Measurements from ENCODE around the gene TPK1.
"Not testable (repeated sequence)": the region's sequence is repeated elsewhere in the genome, so short reads cannot be mapped to it uniquely, and the experiment has no call there.

Gene TPK1

DNA sequence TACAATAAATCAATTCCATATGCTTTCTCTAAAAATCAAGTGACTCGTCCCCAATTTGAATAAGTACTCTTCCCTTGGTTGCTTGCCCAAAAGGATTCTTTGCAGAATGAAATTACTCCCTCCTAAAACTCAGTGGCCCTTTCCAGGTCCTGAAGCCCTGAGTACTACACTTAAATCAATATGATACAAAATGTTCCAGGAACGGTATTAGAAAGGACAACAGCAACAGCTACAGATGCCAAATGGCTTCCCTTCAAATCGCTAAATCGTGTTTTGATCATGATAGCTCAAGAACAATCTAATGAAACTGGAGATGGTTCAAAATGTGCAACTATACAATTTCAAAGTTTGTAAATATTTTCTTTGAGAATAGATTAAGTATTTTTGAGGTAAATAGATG is 59.4 kb downstream of the TPK1 start:
- DNase-seq, result no peak

DNA sequence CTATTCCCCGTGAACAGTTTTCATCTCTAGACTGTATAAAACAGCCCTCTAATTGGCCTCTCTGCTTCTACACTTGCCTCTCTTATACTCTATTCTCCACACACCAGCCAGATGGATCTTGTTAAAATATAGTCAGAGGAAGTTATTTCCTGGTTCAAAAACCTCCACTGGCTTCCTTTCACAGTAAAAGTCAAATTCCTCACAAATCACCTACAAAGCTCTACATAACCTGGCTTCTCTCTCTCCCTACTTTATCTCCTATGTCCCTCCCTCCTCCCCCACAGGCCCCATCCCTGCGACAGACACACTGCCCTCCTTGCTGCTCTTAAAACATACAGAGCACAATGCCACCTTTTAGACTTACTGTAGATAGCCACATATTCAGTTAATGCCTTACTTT is 60.1 kb downstream of the TPK1 start:
- no peak for DNase-seq

DNA sequence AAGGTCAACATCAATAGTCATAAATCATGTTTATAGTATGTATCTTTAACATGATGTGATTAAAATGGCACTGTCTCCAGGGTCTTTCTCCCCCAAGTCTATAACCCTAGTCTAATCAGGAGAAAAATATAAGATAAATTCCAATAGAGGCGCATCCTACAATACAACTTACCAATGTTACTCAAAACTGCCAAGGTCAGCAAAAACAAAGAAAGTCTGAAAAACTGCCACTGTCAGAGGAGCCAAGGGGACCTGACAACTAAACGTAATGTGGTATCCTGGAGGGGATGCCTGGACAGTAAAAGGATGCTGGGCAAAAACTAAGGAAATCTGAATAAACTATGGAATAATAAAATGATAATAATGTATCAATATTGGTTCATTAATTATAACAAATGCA is 63.9 kb downstream of the TPK1 start:
- no peak for DNase-seq

DNA sequence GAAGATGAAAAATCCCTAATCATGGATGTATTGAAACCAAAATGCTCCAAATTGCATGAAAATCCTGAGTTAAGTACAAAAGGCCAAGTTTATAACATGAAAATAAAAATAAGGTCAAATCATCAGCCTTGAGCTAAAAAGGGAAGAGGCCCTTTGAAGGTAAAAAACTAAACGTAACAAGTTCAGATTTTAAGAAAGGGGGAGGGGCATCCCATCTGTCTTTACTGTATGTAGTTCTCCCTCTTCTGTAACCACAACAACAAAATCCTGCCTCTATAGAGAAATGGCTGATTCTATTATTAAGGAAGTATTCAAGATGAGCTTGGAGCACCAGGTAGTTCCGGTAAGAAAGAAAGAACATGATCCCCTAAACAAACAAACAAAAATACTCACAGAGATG is 64.7 kb downstream of the TPK1 start:
- no peak for DNase-seq

DNA sequence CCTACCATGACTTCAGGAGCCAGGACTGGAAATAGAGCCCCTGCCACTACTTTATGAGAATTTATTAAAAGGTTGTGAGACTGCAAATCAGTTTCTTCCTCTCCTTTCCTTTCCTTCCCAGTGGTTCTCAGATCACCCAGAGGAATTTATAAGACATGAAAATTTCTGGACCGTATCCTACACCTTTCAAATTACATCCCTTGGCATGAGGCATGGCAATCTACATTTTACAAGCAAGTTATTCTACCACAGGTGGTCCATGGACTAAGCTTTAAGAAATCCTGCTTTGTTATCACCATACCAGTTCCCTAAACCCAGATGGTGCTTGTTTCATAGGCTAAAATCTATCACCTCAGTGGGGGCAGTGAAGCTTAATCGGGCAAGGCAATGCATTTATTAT is 66.5 kb downstream of the TPK1 start:
- DNase-seq, result no peak

DNA sequence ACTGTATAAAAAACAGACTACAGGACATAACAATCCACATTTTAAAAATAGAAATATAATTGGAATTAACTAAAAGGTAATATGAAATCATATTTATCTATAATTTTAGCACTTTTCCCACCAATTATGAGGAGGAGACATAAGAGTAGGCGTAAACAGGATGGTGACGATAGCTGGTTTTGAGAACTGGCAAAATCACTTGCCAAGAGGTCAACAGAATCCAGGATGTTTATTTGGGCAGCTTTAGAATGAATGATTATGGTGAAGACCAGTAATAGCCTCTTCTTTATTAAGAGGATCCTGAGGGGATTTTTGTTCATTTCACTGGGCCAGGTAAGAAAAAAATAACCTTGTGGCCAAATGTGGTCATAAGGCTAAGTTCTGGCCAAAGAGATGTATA is 67.2 kb downstream of the TPK1 start:
- no peak for DNase-seq

DNA sequence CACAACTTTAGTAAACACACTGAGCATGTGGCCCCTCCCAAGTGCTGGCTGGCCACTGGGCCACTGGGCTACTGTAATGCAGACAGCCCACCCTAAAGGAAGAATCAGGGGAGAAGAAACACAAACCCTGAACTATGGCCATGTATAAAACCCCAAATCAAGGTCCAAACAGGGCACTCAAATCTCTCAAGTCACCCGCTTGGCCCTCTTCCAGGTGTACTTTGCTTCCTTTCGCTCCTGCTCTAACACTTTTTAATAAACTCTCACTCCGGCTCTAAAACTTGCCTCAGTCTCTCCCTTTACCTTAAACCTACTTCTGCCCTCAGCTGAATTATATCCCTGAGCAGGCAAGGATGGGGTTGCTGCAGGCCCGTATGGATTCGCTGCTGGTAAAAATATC is 72.6 kb downstream of the TPK1 start:
- no peak for DNase-seq

DNA sequence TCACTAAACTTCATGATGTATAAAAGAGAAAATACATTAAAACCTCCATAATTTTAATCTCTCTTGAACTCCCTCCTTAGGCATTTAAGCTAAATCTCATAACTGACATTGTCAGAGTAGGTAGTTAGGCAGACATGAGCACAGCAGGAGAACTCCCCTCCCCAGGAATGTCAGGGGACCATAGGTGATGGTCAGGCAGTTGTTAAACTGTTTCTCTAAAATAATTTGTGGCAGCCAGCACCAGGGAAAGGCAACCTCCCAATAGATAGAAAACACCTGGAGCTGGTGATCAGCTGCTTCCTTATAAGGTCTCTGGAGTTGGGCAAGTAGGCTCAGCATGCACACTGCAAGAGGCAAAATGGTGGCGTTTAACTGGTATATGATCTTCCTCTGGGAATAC is 73.0 kb downstream of the TPK1 start:
- DNase-seq, result no peak

DNA sequence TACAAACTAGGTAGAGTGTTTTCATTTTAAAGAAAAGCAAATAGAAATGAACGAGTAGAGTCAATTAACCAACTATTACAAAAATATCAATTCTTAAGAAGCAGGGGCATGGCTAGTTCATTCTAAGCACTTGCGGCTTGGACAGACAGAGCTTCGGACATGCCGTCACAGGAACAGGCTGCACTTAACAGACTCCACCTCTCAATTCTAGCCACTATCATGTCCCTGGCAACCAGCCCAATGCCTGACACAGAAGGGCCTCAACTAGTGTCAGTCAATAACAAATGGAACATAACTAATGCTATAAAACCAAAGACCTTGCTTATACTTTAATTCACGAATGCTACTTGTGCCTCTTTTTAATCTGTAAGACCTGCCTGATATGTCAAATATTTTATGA is 74.4 kb downstream of the TPK1 start:
- DNase-seq, result no peak

DNA sequence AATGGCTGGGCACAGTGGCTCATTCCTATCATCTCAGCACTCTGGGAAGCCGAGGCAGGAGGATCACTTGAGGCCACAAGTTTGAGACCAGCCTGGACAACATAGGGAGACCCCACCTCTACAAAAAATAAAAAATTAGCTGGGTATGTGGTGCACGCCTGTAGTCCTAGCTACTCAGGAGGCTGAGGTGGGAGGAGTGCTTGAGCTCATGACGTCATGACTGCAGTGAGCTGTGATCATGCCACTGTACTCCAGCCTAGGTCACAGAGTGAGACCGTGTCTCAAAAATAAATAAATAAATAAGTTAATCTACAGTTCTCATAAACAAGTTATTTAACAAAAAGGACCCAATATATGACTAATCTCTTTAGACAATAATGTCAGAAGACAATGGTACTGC is 76.2 kb downstream of the TPK1 start:
- DNase-seq, result no peak

DNA sequence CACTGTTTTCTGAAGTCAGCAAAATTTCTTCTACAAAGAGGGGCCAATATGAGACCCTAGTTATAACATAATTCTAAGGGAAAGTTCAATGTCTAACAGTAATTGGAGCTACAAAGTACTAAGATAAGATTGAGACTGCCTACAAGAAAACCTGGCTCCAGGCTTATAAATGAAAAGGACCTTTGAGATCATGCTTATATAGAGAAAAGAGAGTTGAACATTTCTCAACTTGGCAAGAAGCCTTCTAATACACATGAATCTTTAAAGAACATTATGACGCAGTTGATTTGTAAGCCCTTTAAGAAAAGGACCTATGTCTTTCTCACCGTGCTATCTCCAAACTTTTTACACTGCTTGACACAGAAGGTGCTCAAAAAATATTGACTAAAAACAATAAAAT is 87.9 kb downstream of the TPK1 start:
- DNase-seq, result no peak

DNA sequence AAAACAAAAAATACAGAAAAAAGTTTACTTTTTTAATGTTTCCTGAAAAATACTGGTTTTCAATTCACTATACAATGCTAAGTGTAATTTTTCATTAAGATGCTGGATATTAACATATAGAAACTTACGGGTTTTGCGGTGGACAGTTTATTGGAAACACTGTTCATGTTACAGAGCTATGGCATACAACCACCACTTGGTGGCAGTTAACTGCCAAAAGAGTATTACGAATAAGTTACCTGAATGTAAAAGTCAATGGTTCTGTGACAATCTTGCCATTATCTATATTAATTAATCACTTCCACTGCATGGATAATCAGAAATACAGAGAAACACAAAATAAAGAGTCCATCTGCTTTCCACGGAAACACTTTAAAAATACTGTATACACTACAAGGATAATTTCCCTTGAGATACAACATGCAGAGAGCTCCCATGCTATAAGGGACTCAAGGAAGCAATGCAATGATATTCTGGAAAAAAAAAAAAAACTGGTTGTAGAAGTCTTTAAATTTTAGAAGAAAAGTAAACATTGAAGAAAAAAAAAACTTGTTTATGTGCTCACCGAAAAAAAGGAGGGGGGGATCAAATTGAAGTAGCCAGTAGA is 97.0 kb downstream of the TPK1 start:
- no peak for DNase-seq

DNA sequence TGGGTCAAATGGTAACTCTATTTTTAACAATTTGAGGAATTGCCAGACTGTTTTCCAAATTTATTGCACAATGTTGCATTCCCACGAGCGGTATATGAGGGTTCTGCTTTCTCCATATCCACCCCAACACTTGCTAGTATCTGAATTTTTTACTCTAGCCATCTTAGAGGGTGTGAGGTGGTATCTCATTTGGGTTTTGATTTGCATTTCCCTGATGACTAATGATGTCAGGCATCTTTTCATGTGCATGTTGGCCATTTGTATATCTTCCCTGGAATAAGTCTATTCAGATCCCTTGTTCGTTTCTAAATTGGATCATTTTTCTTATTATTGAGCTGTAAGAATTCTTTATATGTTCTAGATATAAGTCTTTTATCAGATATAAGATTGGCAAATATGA is 97.7 kb downstream of the TPK1 start:
- no peak for DNase-seq

DNA sequence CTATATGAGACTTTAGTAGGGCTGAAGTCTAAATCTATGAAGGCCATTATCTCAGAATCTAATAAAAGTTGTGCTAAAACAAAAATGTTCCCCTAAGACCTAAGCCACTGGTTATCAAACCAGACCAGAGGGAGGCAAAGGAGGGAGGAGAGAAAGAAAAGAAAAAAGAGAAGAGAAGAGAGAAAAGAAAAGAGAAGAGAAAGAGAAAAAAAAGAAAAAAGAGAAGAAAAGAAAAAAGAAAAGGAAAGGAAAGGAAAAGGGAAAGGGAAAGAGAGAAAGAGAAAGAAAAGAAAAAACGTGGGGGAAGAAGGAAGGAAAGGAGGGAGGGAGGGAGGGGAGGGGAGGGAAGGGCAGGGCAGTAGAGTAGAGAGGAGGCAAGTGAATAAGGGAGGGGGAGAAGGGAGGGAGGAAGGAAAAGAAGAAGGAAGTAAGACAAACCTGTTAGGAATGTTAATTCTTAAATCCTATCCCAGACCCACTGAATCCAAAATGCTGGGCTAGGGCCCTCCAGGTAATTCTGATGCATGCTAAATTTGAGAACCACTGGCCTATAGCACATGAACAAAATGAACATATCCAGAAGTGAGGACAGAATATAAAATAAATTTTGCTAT is 98.9 kb downstream of the TPK1 start:
- DNase-seq, result no peak

DNA sequence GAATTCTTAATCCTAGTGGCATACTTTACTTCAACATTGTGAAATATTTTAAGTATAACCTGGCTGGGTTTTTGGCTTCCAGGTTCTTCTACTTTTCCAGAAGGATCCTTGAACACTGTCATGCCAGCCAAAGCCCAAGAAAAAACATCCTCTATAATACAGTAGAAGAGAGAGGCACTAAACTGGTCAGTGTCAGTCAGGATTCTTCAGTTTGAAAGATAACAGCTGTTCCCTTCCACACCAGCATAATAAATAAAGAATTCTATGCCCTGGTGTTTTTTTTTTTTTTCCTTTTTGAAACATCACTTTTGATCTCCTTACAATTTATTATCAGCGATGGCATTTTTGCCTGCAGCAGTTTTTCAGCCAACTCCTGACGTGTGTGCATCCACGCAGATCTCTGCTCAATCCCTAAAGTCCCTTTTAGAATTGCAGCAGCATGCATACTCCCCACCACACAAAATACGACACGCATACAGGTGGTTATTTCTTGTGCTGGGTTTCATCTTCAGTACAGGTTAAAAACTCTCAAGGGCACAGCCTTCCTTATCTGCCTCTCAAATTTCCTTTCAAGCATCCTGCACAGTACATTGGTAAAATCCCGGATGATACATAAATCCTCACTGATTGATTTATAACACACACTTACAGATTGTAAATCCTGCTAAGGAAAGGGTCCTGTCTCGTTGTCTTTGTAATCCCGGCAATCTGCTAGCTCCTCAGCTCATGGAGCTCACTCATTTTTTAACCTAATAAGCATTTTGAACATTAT is 100.2 kb downstream of the TPK1 start:
- no peak for DNase-seq

DNA sequence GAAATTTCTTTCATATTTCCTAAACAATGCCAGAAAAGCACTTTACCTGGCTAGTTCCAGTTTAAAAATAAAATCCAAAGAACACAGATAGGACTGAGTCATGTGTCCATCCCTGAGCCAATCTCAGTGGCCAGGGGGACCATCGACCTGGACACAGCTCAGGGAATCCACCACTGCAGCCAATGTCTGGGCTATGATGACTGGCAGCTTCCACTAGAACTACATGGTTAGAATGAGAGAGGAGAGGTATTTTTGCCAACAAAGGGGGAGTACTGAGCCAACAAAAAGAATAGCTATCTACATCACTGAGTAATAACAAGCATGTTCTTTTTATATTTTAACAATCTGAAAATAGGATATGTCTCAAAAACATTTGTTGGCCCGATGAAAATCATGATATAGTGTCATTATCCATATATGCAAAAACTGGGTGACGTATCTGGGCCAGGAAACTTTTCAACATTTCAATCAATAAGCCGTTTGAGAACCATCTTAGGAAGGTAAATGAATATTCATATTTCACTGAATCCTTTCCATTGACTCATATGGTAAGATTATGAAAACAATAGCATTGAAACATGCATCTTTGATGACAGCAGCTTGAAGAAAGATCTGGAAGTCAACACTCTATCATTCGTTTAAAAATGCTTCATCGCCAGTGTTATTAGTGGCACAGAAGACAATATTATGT is 104.0 kb downstream of the TPK1 start:
- no peak for DNase-seq

DNA sequence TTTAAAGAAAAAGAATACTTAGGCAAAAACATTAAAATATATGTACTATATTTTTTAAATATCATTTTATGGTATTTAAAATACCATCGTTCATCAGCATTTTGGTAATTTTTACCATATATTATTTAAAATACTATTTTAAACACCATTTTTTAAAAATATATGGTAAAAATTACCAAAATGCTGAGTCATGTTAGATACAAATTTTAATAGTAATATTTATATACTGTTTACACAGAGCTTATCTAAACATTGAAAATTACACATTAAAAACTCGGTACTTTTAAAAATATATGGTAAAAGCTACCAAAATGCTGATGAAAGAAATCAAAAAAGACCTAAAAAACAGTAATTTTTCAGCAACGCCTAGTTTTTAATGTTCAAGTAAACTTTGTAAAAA is 105.6 kb downstream of the TPK1 start:
- no peak for DNase-seq

DNA sequence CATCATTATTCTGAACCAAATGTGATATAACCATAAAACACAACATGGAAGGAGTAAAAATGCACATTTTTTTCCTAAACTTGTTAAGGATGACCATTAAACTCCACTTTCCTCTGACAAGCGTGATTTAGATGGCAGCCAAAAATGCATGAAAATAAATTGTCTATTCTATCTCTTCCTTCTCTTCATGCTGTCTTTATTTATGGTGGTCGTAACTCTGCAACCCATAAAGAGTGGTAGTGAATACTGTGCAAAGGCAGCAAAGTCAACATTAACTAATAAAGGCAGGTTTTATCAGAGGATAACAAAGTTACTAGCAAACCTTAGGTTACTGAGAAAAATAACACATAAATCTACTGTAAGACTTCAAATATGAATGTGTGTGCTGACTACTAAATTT is 106.6 kb downstream of the TPK1 start:
- no peak for DNase-seq

DNA sequence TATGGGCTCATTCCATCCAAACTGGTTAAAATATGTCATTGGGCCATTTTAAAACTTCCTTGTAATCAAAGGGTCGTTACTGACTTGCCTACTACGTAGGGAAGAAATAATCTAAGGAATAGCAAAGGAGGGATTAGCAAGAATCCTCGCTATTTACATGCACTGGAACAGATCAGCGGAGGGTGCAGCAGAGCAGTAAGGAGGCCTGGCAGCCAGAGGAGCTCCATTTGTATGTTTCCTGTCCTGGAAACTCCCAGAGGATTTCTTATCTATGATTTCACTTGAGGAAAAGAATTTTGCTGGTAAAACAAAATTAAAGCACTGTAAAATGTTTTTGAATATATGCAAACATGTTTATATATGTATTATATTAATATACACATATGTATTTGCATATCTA is 107.3 kb downstream of the TPK1 start:
- no peak for DNase-seq

DNA sequence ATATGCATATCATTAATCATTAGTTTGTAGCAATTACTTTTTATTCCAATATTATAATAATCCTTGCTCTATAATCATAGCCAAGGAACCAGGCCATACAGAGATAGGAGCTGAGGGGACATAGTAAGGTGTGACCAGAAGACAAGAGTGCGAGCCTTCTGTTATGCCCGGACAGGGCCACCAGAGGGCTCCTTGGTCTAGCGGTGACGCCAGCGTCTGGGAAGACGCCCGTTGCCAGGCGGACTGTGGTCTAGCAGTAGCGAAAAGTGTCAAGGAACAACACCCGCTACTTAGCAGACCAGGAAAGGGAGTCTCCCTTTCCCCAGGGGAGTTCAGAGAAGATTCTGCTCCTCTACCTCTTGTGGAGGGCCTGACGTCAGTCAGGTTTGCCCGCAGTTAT is 109.0 kb downstream of the TPK1 start:
- not testable (repeated sequence) for DNase-seq

DNA sequence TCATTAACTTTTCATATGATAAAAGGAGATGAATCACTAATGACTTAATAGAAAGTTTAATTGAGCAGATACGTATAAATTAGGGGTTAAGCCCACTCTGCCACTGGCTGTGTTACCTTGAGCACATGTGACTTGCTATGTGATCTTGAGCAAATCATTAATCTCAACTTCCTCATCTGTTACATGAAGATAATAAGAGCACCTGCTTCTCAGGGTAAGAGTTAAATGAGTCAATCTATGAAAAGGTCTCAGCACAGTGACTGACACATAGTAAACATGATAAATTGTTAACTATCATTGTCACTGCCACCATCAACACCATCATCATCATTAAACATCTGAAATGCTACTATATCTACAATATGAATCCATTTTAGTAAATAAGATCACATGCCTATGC is 110.8 kb downstream of the TPK1 start:
- no peak for DNase-seq

DNA sequence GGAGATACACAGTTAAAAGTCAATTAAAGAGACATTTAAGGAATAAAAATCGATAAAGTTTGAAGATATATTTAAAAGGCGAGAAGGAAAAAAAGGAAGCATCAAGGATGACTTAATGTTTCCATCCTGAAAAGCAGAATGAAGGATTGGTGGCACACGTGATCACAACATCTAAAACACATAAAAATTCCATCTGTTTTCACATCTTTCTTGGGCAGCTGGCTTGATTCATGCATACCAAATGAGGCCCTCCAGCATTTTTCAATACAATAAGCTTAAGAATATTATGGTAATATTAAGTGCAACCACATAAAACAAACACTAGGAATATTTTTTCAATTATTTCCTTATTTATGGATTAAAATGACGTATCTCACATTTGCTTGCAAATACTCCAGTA is 112.6 kb downstream of the TPK1 start:
- no peak for DNase-seq

DNA sequence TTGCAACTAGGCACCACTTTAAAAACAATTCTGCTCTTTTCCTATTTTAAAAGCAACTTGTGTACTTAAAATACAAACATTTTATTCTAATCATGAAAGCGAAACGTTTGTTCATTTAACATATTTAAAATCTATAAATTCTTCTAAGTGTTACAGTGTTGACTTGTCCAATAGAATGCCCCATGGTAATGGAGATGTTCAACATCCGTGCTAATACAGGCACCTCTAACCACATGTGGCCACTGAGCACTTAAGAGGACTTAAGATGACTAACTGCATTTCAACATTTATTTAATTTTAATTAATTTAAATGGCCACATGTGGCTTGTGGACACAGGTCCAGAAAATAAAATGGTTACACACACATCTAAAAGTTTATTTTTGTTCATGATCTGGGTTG is 115.1 kb downstream of the TPK1 start:
- DNase-seq, result no peak

DNA sequence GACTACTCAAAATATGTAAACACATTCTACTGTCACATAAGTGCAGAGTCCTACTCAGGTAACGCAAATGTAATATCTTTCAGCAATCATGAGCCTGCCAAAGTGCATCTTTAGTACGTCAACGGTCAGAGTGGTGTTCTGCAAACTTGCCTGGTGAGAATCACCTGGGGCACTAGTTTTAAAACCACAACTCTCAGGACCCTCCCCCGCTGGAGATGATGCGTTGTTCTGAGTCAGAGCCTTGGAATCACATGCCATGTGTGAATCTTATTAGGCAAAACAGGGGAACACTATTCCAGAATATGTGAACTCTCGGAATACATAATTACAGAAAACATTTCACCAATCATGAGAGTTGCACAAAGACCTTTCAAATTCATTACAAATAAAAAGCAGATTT is 115.7 kb downstream of the TPK1 start:
- DNase-seq, result no peak
